ENCODE results near the gene RABAC1. TPM values are rescaled to one million over a fixed set of nuclear protein-coding genes. Genes with fewer than 3 reads are reported as not detected.

Gene RABAC1
- total RNA-seq, 2 experiments from 2014 or later: 96.0 to 102 TPM

DNA sequence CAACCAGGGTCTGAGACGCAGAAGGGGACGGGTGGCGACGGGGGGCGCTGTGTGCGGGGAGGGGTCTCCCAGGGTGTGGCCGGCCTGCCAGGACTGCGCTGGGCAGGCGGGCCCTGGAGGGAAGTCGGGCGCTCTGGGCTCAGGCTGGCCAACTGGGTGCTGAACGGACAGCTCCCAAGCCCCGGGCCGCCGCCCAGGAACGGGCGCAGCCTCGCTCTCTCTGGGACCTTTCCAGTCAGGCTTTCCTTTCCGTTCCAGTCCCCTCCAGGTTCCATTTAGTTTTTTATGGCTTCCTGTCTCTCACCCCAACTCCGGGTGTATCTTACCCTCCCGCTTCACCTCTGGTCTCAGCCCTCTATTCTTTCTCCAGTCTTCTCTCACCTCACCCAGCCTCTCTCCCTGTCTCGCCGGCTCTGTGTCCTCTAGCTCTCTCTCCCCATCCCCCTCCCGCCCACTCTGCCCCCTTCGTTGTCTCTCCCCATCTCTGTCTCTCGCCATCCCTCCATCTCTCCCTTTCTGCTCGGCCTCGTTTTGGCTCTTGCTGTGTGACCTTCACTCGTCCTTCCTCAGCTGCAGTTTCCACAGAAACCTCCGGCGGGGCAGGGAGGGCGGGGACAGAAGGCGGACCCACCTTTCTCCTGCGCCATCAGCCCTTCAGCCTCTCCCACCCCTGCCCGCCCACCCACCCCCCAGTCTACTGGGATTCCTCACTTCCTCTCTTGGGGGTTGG lies 38.2 kb upstream of the RABAC1 start:
- Mint-ChIP-seq H3K27ac (no peak overlapping the region), H3K4me3 (peak overlapping the region; percentile 50), H3K27me3 (peaks cover 69% of the 10 kb centered on the region), H3K9me3 (no peaks in the 10 kb centered on the region), H3K4me1 (ENCODE audit: low read depth) (peaks cover 39% of the 10 kb centered on the region), H3K36me3 (ENCODE audit: low read depth) (no peaks in the 10 kb centered on the region)
- Histone ChIP-seq H3K27ac (ENCODE audit: low read depth in 1 of 2, low read length in 2 of 2) (no peak overlapping the region), H3K4me3 (ENCODE audit: low read length) (no peak overlapping the region), H3K4me1 (ENCODE audit: insufficient read depth, low read length) (peaks cover 32% of the 10 kb centered on the region), H3K27me3 (ENCODE audit: control insufficient read depth in 1 of 2, insufficient read depth in 2 of 2, low read length in 2 of 2) (peaks cover 47 to 70% of the 10 kb centered on the region in 2 experiments), H3K9me3 (ENCODE audit: control insufficient read depth in 1 of 2, insufficient read depth in 1 of 2, low read length in 2 of 2) (no peaks in the 10 kb centered on the region), H3K36me3 (ENCODE audit: insufficient read depth, low read length) (no peaks in the 10 kb centered on the region)
- ATAC-seq (ENCODE audit: poor library complexity) (peak; percentile 21), DNase-seq (peak in 11 of 14 experiments; percentile 13 to 66 (median 33))
- POLR2A ChIA-PET: no interaction called here
- intact Hi-C loops (cut with DNase I, micrococcal nuclease): no loop called here
- TF ChIP-seq, protein P1, sequence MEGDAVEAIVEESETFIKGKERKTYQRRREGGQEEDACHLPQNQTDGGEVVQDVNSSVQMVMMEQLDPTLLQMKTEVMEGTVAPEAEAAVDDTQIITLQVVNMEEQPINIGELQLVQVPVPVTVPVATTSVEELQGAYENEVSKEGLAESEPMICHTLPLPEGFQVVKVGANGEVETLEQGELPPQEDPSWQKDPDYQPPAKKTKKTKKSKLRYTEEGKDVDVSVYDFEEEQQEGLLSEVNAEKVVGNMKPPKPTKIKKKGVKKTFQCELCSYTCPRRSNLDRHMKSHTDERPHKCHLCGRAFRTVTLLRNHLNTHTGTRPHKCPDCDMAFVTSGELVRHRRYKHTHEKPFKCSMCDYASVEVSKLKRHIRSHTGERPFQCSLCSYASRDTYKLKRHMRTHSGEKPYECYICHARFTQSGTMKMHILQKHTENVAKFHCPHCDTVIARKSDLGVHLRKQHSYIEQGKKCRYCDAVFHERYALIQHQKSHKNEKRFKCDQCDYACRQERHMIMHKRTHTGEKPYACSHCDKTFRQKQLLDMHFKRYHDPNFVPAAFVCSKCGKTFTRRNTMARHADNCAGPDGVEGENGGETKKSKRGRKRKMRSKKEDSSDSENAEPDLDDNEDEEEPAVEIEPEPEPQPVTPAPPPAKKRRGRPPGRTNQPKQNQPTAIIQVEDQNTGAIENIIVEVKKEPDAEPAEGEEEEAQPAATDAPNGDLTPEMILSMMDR (IDR thresholded peaks at IDR 0.05): no peak
- CTCF ChIA-PET: no interaction called here

DNA sequence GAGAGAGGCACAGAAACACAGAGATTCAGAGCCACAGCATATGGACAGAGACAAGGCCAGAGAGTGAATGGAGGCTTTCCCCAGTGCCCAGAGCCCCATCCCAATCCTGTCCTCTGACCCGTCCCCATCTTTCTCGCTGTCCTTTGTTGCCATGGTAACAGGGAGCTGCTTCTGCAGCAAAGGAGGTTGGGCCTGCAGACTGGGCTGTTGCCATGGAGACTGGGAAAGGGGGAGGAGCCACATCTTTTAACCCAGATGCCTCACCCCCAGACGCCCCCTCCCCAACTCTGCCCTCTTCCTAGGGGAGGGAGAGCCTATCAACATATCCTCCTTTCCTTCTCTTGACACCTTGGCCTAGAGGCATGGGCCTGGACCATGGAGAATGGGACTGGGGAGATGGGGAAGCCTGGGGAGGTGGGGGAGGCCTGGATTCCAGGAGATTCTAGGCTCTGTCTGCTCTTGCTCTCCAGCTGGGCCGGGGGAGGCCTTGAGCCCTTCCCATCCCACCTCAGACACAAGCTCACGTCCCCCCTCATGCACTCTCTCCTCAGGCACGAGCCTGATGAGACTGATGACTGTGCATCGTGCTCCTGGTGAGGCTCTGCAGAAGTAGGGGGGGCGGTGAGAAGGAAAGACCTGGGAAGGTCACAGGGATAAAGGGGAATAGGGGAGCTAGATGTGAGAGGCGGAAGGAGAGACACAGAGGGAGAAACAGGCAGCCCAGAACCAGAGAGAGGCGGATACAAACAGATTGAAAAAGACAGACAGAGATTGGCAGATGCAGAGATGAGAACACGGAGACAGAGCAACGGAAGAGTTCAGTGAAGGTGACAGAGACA lies 37.1 kb upstream of the RABAC1 start:
- TF ChIP-seq, protein P1 (IDR thresholded peaks at IDR 0.05): no peak
- H3K4me1 ChIP-seq (ENCODE audit: insufficient read depth, low read length): peaks cover 32% of the 10 kb centered on the region
- H3K27ac ChIP-seq (ENCODE audit: low read depth in 1 of 2, low read length in 2 of 2): no peak overlapping the region
- intact Hi-C loops (cut with DNase I, micrococcal nuclease): no loop called here
- ATAC-seq (ENCODE audit: poor library complexity) (no peak), DNase-seq (no peak)
- Mint-ChIP-seq H3K27ac (no peak overlapping the region), H3K4me3 (peak overlapping the region; percentile 55), H3K4me1 (ENCODE audit: low read depth) (peaks cover 39% of the 10 kb centered on the region), H3K9me3 (no peaks in the 10 kb centered on the region), H3K36me3 (ENCODE audit: low read depth) (no peaks in the 10 kb centered on the region), H3K27me3 (peaks cover 58% of the 10 kb centered on the region)
- H3K36me3 ChIP-seq (ENCODE audit: insufficient read depth, low read length): no peaks in the 10 kb centered on the region
- H3K27me3 ChIP-seq (ENCODE audit: control insufficient read depth in 1 of 2, insufficient read depth in 2 of 2, low read length in 2 of 2): peaks cover 47 to 59% of the 10 kb centered on the region in 2 experiments
- ChIA-PET CTCF (no interaction called here), POLR2A (no interaction called here)
- H3K4me3 ChIP-seq (ENCODE audit: low read length): no peak overlapping the region
- no peaks in the 10 kb centered on the region for H3K9me3 ChIP-seq (ENCODE audit: control insufficient read depth in 1 of 2, insufficient read depth in 1 of 2, low read length in 2 of 2)

DNA sequence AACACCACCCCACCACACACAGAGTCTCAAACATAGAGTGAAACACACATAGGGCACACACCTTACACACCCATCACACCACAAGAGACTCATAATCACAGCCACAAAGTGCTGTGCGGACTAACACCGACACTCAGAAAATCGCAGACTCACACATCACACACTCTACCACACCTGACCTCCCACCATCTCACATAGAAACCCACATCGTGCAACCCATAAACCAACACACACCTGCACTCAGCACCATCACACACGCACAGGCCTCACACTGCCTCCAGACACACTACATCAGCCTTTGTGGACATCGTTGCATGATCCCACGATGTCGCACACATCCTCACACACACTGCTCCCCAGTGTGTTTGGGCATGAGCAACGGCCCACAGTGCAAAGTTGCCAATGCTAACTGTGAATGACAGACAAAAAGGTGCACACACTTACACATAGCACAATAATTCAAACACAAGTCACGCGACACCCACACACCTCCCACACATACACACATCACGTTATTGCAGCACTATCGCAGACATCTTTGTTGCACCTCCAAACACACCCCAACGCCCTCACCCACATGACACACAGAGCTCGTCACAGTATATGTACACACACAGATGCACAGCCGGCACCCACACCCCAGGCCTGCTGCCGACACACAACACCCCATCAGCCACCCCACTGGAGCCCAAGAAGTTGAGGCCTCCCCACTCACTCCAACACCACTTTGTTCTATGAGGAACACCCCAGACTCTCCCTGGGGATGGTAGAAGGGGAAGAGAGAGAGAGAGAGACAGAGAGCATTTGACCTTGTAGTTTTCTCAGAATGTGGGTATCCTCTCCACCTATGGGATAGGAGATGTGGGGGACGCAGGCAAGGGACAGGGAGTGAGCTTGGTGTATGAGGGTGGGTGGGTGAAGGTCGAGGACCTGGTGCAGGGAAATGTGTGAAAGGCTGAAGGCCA lies 36.2 kb upstream of the RABAC1 start:
- Histone ChIP-seq H3K4me3 (ENCODE audit: low read length) (no peak overlapping the region), H3K36me3 (ENCODE audit: insufficient read depth, low read length) (no peaks in the 10 kb centered on the region), H3K27ac (ENCODE audit: low read depth in 1 of 2, low read length in 2 of 2) (no peak overlapping the region), H3K4me1 (ENCODE audit: insufficient read depth, low read length) (peaks cover 32% of the 10 kb centered on the region), H3K9me3 (ENCODE audit: control insufficient read depth in 1 of 2, insufficient read depth in 1 of 2, low read length in 2 of 2) (no peaks in the 10 kb centered on the region), H3K27me3 (ENCODE audit: control insufficient read depth in 1 of 2, insufficient read depth in 2 of 2, low read length in 2 of 2) (peaks cover 45 to 51% of the 10 kb centered on the region in 2 experiments)
- intact Hi-C loops (cut with DNase I, micrococcal nuclease): no loop called here
- Mint-ChIP-seq H3K9me3 (no peaks in the 10 kb centered on the region), H3K4me1 (ENCODE audit: low read depth) (peaks cover 39% of the 10 kb centered on the region), H3K4me3 (peak overlapping the region; percentile 55), H3K27ac (no peak overlapping the region), H3K36me3 (ENCODE audit: low read depth) (no peaks in the 10 kb centered on the region), H3K27me3 (peaks cover 49% of the 10 kb centered on the region)
- ChIA-PET CTCF (no interaction called here), POLR2A (no interaction called here)
- DNase-seq: no peak
- no peak for ATAC-seq (ENCODE audit: poor library complexity)
- TF ChIP-seq, protein P1 (IDR thresholded peaks at IDR 0.05): no peak
